ENCODE measurements around the gene MYOCOS. TPM values are rescaled to one million over a fixed set of nuclear protein-coding genes. Genes with fewer than 3 reads are reported as not detected.

The MYOCOS gene
- polyA plus RNA-seq, 1 experiment: not detected

GRCh38 chr1:171652234-171652822 lies 30.3 kb downstream of the MYOCOS start, which contains the start of gene MYOC:
MYOC (minus strand) TSS chr1:171652688; CDS start chr1:171652611, 77 bp downstream.
- no peak for TF ChIP-seq CTCF (IDR thresholded peaks at IDR 0.05; ENCODE audit: low read depth, low read length)
- POLR2A ChIA-PET: no interaction called here
- H3K9me3 ChIP-seq (ENCODE audit: control insufficient read depth, insufficient read depth, low read length): no peaks in the 10 kb centered on the region
- H3K27me3 ChIP-seq (ENCODE audit: control insufficient read depth, insufficient read depth, low read length): no peaks in the 10 kb centered on the region
- no peak within 1 kb of the TSS for H3K4me3 ChIP-seq (ENCODE audit: low read depth, low read length)
- DNase-seq (ENCODE audit: low read depth, low spot score): no peak
- H3K27ac ChIP-seq (ENCODE audit: low read depth, low read length): no peak within 1 kb of the TSS
- CTCF ChIA-PET: no interaction called here

GRCh38 chr1:171653796-171654195 lies 31.8 kb downstream of the MYOCOS start:
- ChIA-PET POLR2A (no interaction called here), CTCF (interaction anchor here (0.9 to 5.0 kb wide), 3 partner anchors 9 to 332 kb away, joined by 4 to 57 read pairs (median 22); no protein-coding TSS in a partner anchor)
- H3K27ac ChIP-seq (ENCODE audit: low read depth, low read length): no peak overlapping the region
- no peak overlapping the region for H3K4me3 ChIP-seq (ENCODE audit: low read depth, low read length)
- no peak for DNase-seq (ENCODE audit: low read depth, low spot score)
- no peaks in the 10 kb centered on the region for H3K27me3 ChIP-seq (ENCODE audit: control insufficient read depth, insufficient read depth, low read length)
- TF ChIP-seq CTCF (IDR thresholded peaks at IDR 0.05; ENCODE audit: low read depth, low read length): no peak
- no peaks in the 10 kb centered on the region for H3K9me3 ChIP-seq (ENCODE audit: control insufficient read depth, insufficient read depth, low read length)

- CTCF ChIA-PET: interaction anchor here (0.8 to 5.0 kb wide), 10 partner anchors 9 to 331 kb away, joined by 3 to 57 read pairs (median 4); no protein-coding TSS in a partner anchor
- DNase-seq (ENCODE audit: low read depth, low spot score): no peak
- Histone ChIP-seq H3K27ac (ENCODE audit: low read depth, low read length) (no peak overlapping the region), H3K27me3 (ENCODE audit: control insufficient read depth, insufficient read depth, low read length) (no peaks in the 10 kb centered on the region), H3K9me3 (ENCODE audit: control insufficient read depth, insufficient read depth, low read length) (no peaks in the 10 kb centered on the region), H3K4me3 (ENCODE audit: low read depth, low read length) (no peak overlapping the region)
- POLR2A ChIA-PET: no interaction called here
- TF ChIP-seq CTCF (IDR thresholded peaks at IDR 0.05; ENCODE audit: low read depth, low read length): no peak
Observed at GRCh38 chr1:171654201-171654941, 32.3 kb downstream of the MYOCOS start.

- peak; percentile 66 for TF ChIP-seq CTCF (IDR thresholded peaks at IDR 0.05; ENCODE audit: low read depth, low read length)
- Histone ChIP-seq H3K4me3 (ENCODE audit: low read depth, low read length) (no peak overlapping the region), H3K9me3 (ENCODE audit: control insufficient read depth, insufficient read depth, low read length) (no peaks in the 10 kb centered on the region; the same call in 1 of the 2 replicates), H3K27ac (ENCODE audit: low read depth, low read length) (no peak overlapping the region), H3K27me3 (ENCODE audit: control insufficient read depth, insufficient read depth, low read length) (no peaks in the 10 kb centered on the region)
- ChIA-PET POLR2A (no interaction called here), CTCF (interaction anchor here (0.6 to 5.0 kb wide), 11 partner anchors 10 to 335 kb away, joined by 3 to 57 read pairs (median 3); no protein-coding TSS in a partner anchor)
- DNase-seq (ENCODE audit: low read depth, low spot score): no peak
Observed at GRCh38 chr1:171654942-171655745, 33.1 kb downstream of the MYOCOS start.

Measured in AG04450 (cell line).